Astrocyte of the spinal cord (primary cell): Measurements from ENCODE around the gene IER2.
A peak's percentile ranks its signal among the peaks of the same experiment; 100 is the strongest.

Source experiments
- DNase-seq: peaks from one replicate; pipeline ENCODE4 v3.0.0; 2011; ENCODE audit warnings: low read depth, low spot score
- H3K4me3 ChIP-seq: 2 replicates; pipeline ENCODE4 v1.5.1; 2011; ENCODE audit warnings: low read depth, mild to moderate bottlenecking, low read length, moderate library complexity
- CTCF ChIP-seq: IDR thresholded peaks from 2 replicates; pipeline ENCODE4 v1.5.1; 2012; ENCODE audit warnings: low read depth, mild to moderate bottlenecking, low read length, inconsistent platforms
- in situ Hi-C: cut with HindIII; loops from 2 replicates; pipeline ENCODE4 v1.10.0; 2017; ENCODE audit warnings: low sequenced_read_pairs

IER2 gene

GRCh38 chr19:13120031-13120430, 30.2 kb upstream of the IER2 start:
- TF ChIP-seq CTCF: no peak
- DNase-seq: no peak
- no peak overlapping the region for H3K4me3 ChIP-seq
- in situ Hi-C loops: no loop called here

- peak; percentile 72 for DNase-seq
- no peak overlapping the region for H3K4me3 ChIP-seq
Measured at GRCh38 chr19:13120817-13121216, 29.4 kb upstream of the IER2 start.

GRCh38 chr19:13121551-13122274, 28.5 kb upstream of the IER2 start:
- in situ Hi-C loops: no loop called here
- no peak for TF ChIP-seq CTCF
- no peak overlapping the region for H3K4me3 ChIP-seq
- no peak for DNase-seq

More at GRCh38 chr19:13120817-13121216, 29.4 kb upstream of the IER2 start:
- in situ Hi-C loops: no loop called here
- no peak for TF ChIP-seq CTCF

- DNase-seq: no peak
- in situ Hi-C loops: no loop called here
- TF ChIP-seq CTCF: no peak
- no peak overlapping the region for H3K4me3 ChIP-seq
Measured at GRCh38 chr19:13122275-13122878, 27.8 kb upstream of the IER2 start.

GRCh38 chr19:13122980-13123957, 26.9 kb upstream of the IER2 start:
- no peak for TF ChIP-seq CTCF
- in situ Hi-C loops: no loop called here
- no peak overlapping the region for H3K4me3 ChIP-seq
- DNase-seq: no peak

- in situ Hi-C loops: no loop called here
- no peak for DNase-seq
- no peak for TF ChIP-seq CTCF
- H3K4me3 ChIP-seq: no peak overlapping the region
Measured at GRCh38 chr19:13127051-13127450, 23.2 kb upstream of the IER2 start.
